ENCODE results near the gene SLAMF6.
"Not testable (repeated sequence)": the region's sequence is repeated elsewhere in the genome, so short reads cannot be mapped to it uniquely, and the experiment has no call there.

SLAMF6 gene

DNA sequence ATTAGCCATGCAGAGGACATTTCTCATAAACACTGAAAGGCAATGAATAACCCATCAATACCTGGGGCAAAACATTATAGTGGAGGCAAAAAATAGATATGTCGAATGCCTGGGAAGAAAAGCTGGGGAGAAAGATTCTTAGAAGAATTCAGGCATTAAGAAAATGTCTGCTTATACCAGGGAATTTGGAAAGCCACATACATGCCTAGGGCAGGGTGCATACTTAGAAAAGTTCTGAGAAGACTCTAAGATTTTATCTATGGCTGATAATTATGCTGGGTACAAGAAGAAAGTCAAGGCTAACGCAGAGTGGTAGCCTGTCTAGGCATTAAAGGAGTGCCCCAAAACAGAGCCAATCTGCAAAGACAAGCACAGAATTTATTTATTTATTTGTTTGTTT, 18.4 kb downstream of the SLAMF6 start:
- no peak for DNase-seq (ENCODE audit: low read depth, low spot score)

DNA sequence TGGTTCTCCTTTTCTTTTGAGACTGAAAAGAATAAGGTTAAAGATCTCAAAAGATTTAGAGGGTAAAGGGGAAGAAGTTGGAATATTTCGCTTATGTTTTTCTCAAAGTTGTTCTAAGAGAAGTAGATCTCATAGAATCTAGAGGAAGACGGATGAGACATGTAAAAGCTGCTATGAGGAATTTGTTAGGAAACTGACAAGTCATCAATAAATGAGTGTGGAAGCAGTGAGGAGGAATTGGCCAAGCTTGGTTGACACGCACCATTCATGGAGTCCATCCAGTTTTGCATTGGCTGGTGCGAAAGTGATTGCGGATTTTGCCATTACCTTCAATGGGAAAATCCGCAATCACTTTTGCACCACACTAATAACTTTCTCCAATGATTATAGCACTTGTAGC, 20.0 kb downstream of the SLAMF6 start:
- DNase-seq (ENCODE audit: low read depth, low spot score) = no peak

DNA sequence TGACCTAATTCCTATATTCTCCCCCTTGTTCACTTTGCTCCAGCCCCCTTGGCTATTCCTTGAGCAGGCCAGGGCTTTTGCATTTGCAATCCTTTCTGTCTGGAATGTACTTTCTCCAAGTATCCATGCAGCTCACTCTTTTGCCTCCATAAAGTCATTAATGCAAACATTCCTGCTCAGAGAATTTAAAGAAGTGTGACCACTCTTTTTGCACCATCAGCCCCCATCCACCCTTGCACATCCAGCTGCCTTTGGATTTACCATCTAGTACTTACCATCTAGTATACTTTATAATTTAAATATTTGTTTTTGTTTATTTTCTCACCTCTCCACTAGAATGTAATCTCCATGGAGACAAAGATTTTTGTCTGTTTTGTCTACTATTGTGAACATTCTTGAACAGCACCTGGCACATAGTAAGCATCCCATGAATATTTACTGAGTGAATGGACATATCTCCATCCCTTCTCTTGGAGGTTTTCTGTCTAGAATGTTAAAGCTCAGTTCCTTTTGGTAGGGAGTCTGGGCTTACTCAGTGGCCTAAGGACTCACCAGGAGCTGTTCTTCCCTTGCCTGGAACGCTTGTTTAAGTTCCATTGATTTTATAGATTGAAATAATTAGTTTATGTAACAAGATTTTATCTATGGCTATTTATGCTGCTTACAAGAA, 22.6 kb downstream of the SLAMF6 start:
- no peak for DNase-seq (ENCODE audit: low read depth, low spot score)

DNA sequence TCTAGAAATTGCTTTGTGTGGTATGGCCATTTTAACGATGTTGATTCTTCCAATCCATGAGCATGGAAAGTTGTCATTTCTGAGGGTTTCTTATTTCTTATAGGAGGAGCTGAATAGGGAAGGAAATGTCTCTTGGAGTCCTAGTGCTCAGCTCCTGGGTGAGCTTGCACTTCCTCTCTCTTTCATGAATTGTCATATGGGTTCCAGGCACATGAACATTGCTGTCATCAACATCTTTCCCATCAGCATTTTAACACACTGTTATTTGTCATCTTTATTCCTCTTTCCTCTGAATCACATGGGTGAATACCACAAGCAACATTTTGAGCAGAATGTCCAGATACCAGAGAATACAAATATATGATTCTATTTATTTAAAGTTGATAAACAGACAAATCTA, 23.4 kb downstream of the SLAMF6 start:
- DNase-seq (ENCODE audit: low read depth, low spot score) = no peak

DNA sequence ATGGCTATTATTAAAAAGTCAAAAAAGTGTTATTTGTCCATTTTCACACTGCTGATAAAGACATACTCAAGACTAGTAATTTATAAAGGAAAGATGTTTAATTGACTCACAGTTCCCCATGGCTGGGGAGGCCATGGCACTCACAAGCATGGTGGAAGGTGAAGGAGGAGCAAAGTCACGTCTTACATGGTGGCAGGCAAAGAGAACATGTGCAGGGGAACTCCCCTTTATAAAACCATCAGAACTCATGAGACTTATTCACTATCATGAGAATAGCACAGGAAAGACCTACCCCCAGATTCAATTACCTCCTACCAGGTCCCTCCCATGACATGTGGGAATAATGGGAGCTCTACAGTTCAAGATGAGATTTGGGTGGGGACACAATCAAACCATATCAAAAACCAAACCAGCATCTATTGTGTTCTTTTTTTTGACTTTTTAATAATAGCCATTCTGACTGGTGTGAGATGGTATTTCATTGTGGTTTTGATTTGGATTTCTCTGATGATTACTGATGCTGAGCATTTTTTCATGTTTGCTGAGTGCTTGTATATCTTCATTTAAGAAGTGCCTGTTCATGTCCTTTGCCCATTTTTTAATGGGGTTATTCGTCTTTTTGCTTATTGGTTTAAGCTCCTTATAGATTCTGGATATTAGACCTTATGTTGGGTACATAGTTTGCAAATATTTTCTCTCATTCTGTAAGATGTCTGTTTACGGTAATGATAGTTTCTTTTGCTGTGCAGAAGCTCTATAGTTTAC, 24.6 kb downstream of the SLAMF6 start:
- DNase-seq (ENCODE audit: low read depth, low spot score) = not testable (repeated sequence)

DNA sequence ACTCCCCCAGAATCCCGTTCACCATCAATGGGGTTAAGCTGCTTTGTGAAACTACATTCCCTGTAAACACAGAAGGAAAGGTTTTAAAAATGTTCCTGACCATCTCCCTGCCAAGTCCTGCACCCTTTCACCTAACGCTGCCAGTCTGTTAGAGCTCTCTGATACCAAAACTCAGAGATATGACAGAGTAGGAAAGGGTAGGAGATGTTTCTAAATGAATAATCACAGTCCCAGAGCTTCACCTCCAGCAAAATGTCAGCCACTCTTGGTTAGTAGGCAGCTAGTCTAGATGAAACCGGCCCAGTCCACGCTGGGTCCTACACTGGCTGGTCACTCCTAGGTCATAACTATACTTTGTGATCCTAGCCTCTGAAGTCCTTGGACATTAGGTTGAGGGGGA, 26.7 kb downstream of the SLAMF6 start:
- DNase-seq (ENCODE audit: low read depth, low spot score) = no peak

DNA sequence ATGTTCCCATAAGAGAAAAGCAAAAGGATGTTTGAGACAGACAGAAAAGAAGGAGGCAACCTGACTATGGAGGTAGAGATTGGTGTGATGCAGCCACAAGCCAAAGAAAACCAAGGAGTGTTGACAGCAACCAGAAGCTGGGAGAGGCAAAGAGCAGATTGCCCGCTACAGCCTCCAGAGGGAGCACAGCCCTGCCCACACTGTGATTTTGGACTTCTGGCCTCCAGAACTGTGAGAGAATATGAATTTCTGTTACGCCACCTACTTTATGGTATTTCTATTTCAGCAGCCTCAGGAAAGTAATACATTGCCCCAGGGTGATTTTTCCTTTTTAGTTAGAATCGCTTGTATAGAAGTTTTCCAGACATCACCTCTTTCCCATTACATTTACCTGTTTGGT, 28.4 kb downstream of the SLAMF6 start:
- DNase-seq (ENCODE audit: low read depth, low spot score) = no peak

DNA sequence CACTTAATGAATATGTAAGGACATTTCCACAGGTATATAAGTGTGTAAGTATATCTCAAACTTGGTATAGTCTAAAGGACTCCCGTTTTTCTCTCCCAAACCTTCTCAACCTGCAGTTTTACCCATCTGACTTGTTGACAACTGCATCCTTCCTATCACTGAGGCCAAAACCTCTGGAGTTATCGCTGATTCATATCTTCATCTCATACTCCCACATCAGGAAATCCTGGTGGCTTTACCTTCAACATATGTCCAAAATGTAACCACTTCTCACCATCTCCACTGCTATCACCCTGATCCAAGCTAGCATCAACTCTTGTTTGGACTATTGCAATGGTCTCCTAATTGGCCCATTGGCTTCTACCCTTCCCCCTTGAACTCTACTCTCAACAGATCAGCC, 30.4 kb downstream of the SLAMF6 start:
- DNase-seq (ENCODE audit: low read depth, low spot score) = no peak

DNA sequence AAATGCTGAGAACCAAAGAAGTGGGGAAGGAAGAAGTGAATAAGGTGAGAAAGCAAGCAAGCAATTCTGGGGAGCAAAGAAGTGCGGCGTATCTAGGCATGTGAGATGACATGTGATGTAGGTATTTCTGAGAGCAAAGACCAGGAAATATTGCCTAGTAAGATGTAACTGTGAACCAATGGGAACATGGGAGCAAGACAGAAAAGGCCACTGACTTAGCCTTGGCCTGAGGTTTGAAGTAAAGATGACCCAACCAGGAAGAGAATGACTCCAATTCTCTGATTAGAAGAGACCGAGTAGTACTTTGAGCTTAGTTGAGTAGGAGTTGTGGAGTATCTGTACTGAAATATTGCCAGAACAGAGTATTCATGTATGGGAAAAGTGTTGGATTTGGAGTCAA, 31.1 kb downstream of the SLAMF6 start:
- no peak for DNase-seq (ENCODE audit: low read depth, low spot score)

DNA sequence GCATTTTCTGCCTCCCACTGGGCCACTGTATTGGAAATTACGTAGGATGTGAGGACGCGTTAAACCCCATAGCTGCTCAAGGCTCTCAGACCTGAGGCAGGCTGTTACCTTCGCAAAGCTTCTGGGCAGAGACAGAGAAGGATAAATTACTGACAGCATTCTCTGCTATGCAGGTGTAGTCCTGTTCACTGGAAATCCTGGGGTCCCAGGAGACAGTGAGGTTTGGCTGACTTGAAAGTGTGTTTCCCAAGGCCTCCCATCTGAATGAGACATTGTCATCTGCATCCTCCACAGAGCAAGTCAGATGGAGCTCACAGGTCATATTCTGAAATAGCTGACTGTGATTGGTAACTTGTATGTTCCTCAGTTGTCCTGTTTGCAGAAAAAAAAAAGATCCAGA, 32.0 kb downstream of the SLAMF6 start:
- DNase-seq (ENCODE audit: low read depth, low spot score) = no peak

DNA sequence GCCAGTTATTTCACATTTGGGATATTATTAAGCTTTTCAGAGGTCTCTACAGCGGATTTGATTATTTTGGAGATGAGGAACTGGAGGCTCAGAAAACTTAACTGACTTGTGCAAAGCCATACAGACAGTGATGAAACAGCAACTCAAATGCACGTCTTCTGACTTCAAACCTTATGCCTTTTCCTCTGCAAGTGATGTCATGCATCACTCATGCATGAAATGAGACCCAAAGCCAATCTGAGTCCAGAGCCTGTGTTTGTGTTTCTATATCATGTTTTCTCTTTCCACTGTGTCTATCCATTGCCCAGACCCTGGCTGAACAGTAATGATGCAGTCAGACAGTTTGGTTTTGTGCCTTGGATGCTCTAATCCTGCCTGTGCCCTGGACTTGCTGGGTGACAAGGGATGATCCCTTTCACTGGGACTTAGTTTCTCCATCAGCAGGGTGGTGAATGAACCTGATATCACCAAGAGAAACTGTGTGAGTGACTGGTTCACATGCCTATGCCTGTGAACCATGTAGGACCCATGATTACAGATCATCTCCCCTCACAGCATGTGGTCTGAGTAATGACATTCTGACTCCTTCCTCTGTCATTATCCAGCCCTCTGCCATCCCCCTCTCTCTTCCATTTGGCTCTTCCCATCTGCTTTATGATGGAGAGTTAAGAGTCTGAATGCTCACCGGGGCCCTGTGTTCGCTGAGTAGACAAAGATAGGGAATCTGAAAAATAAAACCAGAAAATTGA, 33.4 kb downstream of the SLAMF6 start:
- no peak for DNase-seq (ENCODE audit: low read depth, low spot score)

DNA sequence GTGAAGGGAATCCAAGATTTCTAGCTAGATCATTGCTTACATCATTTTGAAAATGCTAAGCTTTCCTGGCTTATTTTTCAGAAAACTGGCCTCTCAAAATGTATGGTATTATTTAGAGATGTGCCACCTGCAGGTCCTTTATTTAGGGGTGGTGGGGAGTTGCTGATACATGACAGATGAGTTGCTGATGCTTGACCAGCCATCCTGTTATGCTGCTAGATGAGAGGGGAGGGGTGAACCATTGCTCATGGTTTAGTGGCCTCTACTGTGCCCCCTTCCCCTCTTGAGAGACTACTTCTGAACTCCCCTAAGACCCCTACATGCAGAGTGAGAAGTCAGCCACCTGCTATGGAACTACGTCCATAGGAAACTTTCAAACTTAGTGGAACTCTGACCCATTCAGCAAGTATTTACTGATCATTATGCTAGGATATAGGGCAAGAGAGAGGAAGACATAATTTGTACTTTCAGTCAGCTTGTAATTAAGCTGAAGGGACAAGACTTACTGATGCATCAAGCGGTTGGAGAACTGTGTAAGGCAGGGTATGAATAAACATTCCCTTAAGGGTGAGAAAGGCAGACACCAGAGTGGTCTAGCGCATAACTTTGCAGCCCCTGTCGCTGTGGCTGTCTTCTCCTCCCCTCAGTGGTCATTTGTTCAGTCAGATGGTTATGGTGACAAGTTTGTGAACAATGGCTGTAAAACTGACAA, 34.6 kb downstream of the SLAMF6 start:
- DNase-seq (ENCODE audit: low read depth, low spot score) = no peak

DNA sequence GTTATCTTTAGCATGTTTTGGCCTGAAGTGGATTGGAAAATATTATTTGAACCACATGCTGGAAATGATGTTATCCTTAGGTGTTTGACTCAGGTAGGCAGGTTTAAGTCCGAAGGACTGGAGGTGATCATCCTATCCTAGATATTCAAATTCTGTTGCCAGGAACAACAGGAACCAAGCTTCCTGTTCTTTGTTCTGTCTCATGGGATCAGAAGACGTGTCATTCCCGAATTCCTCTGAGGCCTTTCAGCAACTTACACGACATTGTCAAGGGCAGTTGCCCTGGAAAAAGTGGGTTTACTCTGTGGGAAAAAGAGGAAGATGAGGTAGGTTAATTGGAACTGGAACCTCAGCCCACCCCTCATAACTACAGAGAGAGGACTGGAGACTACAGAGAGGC, 36.6 kb downstream of the SLAMF6 start:
- DNase-seq (ENCODE audit: low read depth, low spot score) = no peak

DNA sequence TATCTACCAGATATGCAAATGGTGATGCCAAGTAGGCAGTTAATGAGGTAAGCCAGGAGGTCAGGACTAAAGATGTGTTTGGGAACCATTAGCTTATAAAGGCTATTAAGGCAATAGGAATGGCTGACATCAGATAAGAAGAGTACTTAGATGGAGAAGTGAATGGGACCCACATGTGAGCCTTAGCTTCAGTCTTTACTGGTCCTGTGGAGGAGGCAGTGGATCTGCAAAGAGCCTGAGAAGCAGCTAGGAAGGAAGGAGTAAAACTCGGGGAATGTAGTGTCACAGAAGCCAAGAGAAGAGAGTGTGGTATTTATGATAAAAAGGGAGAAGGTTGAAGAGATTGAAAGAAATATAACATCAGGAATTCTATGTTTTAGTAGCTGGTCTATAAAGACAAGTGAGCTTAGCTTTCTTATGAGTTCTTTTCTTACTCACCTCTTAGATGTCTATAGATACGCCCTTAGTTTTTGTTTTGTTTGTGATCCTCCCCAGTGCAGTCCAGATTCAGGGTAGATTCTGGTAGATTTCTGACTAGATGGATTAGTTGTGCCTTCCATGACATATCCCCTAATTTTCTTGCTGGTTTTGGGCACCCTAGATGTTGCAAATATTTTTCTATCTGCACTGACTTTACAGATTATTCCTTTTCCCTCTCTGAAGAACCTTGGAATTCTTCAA, 39.4 kb downstream of the SLAMF6 start:
- DNase-seq (ENCODE audit: low read depth, low spot score) = no peak

DNA sequence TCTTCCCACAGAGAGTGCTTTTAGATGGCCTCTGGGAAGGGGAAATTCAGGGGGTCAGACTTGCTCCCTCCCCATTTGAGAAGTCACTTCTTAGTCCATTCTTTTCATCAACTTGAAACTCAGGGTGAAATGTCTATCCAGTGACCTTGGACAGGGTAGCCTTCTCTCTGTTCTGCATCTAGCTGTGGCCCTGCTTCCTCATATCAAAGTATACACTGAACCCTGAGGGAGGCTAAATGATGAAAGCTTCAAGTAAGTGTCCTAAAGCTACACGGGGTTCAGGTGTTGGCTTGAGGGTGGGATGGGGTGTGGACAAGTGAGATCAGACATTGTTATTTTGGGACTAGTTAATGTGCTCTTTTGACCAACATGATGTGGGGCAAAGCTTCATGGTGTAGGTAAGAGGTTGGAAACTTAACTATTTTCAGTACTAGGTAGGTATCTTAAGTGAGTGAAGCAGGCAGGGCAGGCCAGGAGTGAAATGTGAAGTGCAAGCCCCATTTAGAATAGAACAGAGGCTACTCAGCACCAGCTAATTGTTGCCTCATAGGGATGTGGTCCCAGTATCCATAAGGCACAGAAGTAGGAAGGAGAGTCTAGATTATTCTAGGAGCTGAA, 41.0 kb downstream of the SLAMF6 start:
- DNase-seq (ENCODE audit: low read depth, low spot score) = no peak

DNA sequence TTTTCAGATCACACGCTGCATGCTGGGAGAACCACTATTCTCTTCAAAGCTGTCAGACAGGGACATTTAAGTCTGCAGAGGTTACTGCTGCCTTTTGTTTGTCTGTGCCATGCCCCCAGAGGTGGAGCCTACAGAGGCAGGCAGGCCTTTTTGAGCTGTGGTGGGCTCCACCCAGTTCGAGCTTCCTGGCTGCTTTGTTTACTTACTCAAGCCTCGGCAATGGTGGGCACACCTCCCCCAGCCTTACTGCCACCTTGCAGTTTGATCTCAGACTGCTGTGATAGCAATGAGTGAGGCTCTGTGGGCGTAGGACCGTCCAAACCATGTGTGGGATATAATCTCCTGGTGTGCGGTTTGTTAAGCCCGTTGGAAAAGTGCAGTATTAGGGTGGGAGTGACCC, 42.3 kb downstream of the SLAMF6 start:
- not testable (repeated sequence) for DNase-seq (ENCODE audit: low read depth, low spot score)

DNA sequence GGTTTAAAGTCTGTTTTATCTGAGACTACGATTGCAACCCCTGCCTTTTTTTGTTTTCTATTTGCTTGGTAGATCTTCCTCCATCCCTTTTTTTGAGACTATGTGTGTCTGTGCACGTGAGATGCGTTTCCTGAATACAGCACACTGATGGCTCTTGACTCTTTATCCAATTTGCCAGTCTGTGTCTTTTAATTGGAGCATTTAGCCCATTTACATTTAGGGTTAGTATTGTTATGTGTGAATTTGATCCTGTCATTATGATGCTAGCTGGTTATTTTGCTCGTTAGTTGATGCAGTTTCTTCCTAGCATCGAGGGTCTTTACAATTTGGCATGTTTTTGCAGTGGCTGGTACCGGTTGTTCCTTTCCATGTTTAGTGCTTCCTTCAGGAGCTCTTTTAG, 44.0 kb downstream of the SLAMF6 start:
- DNase-seq (ENCODE audit: low read depth, low spot score) = not testable (repeated sequence)

DNA sequence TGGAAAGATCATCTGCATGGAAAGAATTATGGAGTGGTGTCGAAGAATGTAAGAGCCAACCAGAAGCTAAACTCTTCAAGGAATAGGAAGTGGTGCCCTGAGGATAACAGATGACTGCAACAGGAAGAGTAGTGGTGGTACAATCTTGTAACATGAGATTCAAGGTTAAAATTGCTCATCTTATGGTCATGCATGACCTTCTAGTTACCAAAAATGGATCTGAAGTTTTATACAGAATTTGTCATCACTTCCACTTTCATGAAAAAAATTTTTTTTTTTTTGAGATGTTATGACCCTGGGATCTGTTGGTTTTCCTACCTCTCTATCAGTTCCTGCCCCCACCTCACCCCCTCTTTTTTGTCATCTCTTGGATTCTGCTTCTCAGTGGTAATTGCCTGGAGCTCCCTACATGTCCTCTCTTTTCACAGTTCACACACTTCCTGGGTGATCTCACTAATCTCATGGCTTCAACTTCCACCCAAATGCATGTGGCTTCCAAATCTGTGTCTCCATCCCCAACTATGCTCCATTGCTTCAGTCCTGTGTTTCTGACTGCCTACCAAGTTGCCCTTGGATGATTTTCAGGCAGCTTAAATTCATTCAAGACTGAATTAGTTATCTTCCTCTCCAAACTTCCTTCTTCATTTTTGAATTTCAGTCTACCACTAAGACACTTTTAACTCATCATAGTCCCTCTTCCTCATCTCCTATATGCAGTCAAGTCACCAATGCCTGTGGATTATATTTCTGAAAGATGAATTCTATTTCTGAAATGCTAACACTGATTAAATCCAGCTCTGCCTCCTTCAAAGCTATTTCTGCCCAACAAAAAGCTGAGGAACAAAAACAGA, 48.4 kb downstream of the SLAMF6 start:
- DNase-seq (ENCODE audit: low read depth, low spot score) = no peak

DNA sequence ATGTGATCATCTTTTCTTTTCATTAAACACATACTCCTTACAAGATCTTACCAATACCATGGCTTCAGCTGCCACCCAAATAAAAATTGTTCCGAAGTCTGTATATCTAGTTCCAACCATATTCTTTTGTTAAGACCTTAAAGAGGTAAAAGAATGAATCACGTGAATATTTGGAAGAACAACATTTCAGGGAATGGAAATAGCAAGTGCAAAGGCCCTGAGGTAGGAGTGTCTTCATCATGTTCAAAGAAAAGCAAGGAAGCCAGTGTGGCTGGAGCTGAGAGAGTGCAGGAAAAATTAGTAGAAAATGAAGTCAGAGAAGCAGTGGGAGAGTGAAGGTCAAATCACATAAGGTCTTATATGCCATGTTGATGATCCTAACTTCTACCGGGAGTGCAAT, 50.9 kb downstream of the SLAMF6 start:
- no peak for DNase-seq (ENCODE audit: low read depth, low spot score)

DNA sequence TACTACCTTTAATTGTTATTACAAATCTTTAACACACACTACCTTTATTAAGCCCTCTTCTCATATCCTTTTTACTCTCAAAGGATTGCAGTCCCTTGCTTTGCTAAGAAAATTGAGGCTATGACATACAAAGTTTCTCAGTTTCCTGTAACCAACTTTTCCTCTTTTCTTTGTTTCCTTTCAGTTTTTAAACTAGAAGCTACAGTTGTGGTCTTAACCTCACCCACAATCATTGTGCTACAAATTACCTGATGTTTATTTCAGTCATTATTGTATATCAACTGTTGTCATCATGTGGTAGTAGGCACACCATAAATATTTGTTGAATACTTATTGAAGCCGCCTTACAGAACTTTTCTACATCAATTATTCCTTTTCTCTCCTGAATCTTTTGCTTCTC, 51.8 kb downstream of the SLAMF6 start:
- DNase-seq (ENCODE audit: low read depth, low spot score) = no peak

Measured in brain pericyte (primary cell).